Measurements from ENCODE around the gene EFCAB6. TPM values are rescaled to one million over a fixed set of nuclear protein-coding genes. Genes with fewer than 3 reads are reported as not detected.

Gene EFCAB6
- total and polyA plus RNA-seq, 2 of the 13 experiments (the other 11 are each of a cell fraction or from before 2014, with no cell fraction given) = not detected

GRCh38 chr22:43820651-43821305, 8.7 kb upstream of the EFCAB6 start (continued):
- TF ChIP-seq SOX13 (IDR thresholded peaks at IDR 0.05) = no peak
- TF ChIP-seq SOX13 (CRISPR knock-in tag; conservative IDR thresholded peaks at IDR 0.05 in 1 of 2, IDR thresholded peaks at IDR 0.05 in 1 of 2) = no peak
- no peak for TF ChIP-seq ZNF558 (CRISPR knock-in tag; IDR thresholded peaks at IDR 0.05; ENCODE audit: borderline replicate concordance)

- no peak for ATAC-seq
- H3K9ac ChIP-seq (ENCODE audit: insufficient read depth, low read depth, low read length) = no peak overlapping the region
Measured at GRCh38 chr22:43819931-43820640, 8.0 kb upstream of the EFCAB6 start.

More at GRCh38 chr22:43819931-43820640, 8.0 kb upstream of the EFCAB6 start:
- H3K79me2 ChIP-seq (ENCODE audit: insufficient read depth, low read length) = no peaks in the 10 kb centered on the region
- TF ChIP-seq SYNCRIP (IDR thresholded peaks at IDR 0.05; ENCODE audit: insufficient read depth, low read depth, low read length) (no peak), HDAC2 (CRISPR knock-in tag; IDR thresholded peaks at IDR 0.05) (no peak), TBL1XR1 (IDR thresholded peaks at IDR 0.05; ENCODE audit: borderline replicate concordance, low read length, partially characterized antibody) (no peak), SSRP1 (CRISPR knock-in tag; IDR thresholded peaks at IDR 0.05) (no peak), ZXDC (CRISPR knock-in tag; IDR thresholded peaks at IDR 0.05) (no peak), RNF2 (conservative IDR thresholded peaks at IDR 0.05; ENCODE audit: low read depth) (no peak)
- no peak overlapping the region for H3K4me2 ChIP-seq (ENCODE audit: low read depth, low read length)
- H3K27me3 ChIP-seq (ENCODE audit: control insufficient read depth in 1 of 2, insufficient read depth in 2 of 2, low read length in 2 of 2) = peaks cover 1 to 49% of the 10 kb centered on the region in 2 experiments; a peak in 4 of 5 replicates
- intact Hi-C loops (cut with micrococcal nuclease; ENCODE audit: unreplicated experiment) = no loop called here
- in situ Hi-C loops (cut with HindIII; ENCODE audit: extremely low pct_ligation_motif_present, low pct_unique_long_range_greater_than_20kb) = no loop called here
- H4K20me1 ChIP-seq (ENCODE audit: insufficient read depth, low read length) = no peaks in the 10 kb centered on the region
- WGBS (ENCODE audit: low lambda C conversion rate) = 17% methylated on average over 5 of the region's 13 CpGs
- ChIA-PET POLR2A (no interaction called here), CTCF (ENCODE audit: low intra/inter-chr PET ratio, low total read pairs) (no interaction called here)
- DNase-seq (ENCODE audit: low spot score) = no peak
- no peaks in the 10 kb centered on the region for H3K9me3 ChIP-seq (ENCODE audit: low read length)
- no TSS peak for BruUV-seq (replicated peaks)
- no peak overlapping the region for H3K4me3 ChIP-seq (replicated peaks in 1 of 3; ENCODE audit: insufficient read depth in 1 of 3, low read depth in 2 of 3, low read length in 3 of 3)
- no peaks in the 10 kb centered on the region for H3K36me3 ChIP-seq (replicated peaks in 1 of 2; ENCODE audit: control insufficient read depth in 1 of 2, insufficient read depth in 2 of 2, low read length in 2 of 2)
- H3K27ac ChIP-seq (ENCODE audit: extremely low read length, insufficient read depth, low read length) = no peak overlapping the region
- H2AFZ ChIP-seq (ENCODE audit: low read length) = no peak overlapping the region
- FAIRE-seq = no peak
- H3K4me1 ChIP-seq (ENCODE audit: insufficient read depth, low read length) = peaks cover 12% of the 10 kb centered on the region

Data from HepG2 (cell line).